ENCODE results near the gene DNHD1.
A peak's percentile ranks its signal among the peaks of the same experiment; 100 is the strongest.

DNHD1 gene, protein sequence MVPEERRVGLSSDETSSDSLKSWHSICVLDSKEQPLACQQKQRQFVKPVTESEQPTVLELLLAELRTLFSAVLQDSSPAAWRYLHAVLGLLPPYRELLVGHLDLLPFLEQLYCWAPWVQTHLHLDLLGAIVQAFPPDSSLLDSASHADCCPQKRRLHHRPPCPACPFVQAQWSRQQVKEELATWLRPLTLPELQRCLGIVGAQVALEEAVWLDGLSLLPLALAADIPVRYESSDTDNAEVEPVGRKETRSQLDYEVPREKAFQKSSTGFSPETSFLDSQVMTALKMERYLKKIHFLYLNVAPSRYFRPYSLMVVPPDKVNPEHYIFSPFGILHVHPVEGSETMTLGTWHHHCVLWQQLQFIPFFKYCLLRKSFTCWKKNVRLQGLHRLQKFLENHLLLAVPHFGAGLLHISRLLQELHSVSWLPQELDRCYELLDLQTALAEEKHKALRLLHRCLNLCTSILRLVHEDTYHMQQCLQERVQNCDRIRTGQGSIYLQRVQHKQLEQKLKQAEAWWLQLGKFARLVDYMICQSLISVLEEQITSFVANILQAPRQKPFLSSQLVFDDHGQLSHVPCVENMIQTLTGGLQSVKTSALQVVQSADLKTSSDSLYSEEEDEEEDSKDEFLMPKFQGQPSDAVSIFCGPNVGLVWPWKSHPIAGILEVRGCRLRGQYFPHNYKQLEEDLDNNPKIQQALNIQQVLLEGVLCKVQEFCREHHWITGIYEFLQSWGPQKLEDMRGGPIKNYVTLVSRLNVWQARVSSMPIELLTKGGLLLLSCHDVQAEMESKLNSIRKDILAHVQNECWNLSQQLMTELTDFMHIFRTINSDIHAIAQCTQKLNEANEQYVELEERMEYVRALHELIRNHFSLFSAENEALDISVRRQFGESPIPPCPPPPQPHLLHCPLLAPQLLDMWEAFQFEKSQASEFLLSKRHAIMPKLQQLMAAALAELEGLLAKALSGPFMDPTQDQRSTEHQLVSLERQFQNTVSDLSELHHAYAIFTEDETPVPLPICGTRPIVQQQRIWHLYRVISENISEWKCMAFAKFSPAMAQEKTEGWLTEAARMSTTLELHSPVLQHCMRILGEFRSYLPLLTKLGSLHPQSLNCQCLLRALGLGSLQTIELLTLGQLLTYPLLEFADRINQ (N-terminal part only)

DNA sequence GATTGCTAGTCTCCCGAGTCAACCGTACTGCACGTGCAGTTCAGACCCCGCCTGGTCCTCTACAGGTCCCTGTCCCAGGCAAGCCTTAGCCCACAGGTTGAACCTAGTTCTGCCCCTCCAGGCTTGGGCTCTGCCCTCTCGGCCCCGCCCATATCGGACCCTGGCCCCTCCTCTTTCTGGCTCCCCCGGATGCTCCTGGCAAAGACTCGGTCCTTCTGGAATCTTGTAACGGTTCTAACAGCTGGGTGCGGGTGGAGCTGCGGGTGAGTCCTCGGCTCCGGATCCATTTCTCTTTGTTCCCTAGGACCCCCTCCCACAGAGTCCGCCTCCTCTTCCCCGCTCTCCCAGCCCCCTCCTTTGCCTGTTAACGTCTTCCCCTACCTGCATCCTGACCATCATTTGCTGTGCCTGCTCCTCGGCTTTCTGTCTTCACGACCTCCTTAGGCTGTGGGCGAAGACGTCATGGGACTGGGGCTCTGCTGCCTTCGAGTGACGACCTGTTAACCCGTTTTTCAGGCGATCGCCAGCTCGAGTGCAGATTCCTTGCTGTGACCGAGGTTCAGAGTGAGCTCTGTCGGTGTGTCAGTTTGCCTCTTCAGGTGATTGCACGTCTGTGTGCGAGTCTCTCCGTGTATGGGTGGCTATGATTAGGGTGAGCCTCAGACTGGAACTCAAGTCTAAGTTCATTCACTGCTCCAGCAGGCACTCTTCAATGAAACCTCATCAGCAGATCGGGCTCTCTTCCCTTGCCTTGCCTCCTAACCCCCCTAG, at the start of gene DNHD1:
DNHD1 (plus strand) TSS at position 212 of the 771 bp plus-strand sequence. CDS start 936 bp downstream, outside the sequence.
- DNase-seq = no peak

DNA sequence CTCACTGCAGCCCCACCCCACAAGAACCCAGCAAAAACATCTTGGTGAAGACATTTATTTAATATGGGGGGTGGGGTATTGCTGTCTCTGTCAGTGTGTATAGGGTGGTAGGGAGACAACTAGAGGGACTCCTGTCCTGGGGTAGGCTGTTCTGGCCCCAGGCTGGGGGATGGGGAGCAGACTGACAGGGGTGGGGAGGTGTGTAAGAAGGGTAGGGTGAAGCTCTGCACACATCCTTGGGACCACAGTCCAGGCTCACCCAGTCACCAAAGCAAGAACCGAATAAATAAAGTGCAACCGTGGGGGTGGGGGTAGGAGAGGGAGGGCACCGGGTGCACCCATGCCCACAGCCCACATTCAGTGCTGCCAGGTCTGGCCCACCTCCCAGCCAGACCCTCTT, 48.5 kb upstream of the DNHD1 start:
- no peak for DNase-seq

DNA sequence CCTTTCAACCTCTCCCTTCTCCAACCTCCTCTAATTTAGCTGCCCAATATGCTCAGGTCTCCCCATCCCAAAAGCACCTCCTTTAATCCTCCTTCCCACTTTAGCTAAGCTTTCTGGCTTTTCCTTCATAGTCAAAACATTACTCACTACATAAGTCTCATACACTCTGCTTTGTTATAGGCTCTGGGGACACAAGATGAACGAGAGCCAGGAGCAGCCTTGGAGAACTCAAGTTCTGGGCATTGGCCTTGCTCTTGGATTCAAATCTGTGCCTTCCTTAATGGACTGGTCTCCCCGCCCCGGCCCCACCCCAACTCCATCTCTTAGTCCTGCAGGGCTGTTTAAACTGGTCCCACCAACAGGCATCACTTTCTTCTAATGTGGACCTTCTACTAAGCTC, 44.9 kb upstream of the DNHD1 start:
- DNase-seq = no peak

DNA sequence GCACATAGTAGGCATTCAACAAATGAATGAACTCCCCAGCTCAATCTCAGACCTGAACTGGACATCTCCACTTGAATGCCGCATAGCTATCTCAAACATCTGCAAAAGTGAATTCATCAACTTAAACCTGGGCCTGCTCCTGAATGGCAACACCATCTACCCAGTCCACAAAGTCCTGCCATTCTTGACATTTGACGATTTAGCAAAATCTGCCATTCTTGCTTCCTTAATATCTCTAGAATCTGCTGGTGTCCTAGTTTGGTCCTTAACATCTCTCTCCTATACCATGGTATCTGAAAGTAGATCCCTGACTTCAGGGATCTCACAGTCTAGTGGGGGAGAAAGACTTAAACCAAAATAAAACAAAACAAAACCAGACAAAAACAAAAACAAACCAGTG, 43.9 kb upstream of the DNHD1 start:
- DNase-seq = no peak

DNA sequence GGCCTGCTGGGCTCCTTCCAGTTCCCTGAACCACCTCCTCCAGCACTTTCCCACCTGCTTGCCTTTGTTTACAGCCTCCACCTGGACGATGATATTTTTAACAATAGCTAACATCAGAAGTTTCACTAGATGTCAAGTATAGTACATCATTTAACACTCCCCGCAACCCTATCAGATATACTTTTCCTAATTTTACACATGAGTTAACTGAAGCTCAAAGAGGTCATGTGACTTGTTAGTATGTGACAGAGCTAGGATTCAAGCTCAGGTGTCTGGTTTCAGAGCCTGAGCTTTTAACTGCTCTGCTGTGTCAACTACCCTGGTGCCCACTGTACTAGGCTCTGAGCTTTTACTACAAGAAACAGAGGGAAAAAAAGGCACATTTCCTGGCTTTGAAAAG, 42.0 kb upstream of the DNHD1 start:
- no peak for DNase-seq

DNA sequence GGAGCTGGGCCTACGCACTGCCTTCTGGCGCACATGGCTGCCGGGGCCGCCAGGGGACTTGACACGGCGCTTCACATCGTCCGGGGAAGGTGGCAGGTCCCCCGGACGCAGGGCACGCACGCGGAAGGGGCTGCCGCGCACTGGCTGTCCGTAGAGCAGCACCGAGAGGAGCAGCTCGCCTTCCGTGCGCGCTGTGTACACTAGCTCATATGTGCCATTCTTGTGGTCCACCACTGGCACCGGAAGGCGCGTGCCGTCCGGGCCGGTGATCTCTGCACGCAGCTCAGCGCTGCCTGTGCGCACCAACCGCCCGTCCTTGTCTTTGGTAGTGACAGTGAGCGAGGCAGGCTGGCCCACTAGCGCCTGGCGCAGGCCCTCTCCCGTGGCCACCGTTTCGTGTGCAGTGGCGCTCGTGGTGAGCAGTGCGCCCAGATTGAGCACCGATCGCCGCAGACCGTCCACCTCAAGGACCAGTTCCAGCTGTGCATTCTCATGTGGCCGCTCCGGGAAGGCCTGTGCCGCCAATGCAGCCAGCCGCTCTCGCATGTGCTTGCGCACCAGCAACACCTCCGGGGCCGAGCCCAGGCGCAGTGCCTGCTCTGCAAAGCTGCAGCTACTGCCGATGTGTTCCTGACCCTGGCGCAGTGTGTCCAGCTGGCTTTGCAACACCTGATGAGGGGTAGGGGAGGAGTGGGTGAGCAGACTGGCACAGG, 40.6 kb upstream of the DNHD1 start:
- no peak for DNase-seq

DNA sequence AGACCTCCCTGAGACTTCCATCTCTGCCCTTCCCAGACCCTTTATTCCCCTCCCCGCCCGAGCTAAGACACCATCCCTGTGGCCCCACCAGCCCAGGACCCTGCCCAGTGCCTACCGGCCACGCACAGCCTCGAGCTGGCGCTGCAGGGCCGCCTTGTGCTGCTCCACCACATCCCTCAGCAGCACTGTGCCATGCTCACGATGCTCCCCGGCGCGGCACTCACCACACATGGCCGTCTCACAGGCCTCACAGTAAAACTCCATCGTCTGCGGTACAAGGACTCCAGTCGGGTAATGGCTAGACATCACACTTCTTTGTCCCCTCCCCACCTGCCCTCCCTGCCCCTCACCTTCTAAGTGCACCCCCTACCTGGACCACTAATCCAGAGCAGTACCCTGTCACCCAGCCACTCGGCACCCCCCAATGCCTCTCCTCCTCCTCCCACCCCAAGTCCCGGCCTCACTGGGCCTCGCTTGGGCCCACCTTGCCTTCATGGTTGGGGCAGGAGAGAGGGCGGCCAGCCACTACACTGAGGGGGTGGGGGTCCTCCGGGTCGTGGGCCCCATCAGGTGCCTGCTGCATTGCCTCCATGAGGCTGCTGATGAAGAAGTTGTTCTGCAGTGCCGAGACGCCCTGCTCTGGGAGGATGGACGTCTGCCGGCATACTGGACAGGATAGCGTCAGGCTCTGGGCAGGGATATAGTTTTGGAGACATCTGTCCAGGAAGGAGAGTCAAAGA, 39.3 kb upstream of the DNHD1 start:
- no peak for DNase-seq

DNA sequence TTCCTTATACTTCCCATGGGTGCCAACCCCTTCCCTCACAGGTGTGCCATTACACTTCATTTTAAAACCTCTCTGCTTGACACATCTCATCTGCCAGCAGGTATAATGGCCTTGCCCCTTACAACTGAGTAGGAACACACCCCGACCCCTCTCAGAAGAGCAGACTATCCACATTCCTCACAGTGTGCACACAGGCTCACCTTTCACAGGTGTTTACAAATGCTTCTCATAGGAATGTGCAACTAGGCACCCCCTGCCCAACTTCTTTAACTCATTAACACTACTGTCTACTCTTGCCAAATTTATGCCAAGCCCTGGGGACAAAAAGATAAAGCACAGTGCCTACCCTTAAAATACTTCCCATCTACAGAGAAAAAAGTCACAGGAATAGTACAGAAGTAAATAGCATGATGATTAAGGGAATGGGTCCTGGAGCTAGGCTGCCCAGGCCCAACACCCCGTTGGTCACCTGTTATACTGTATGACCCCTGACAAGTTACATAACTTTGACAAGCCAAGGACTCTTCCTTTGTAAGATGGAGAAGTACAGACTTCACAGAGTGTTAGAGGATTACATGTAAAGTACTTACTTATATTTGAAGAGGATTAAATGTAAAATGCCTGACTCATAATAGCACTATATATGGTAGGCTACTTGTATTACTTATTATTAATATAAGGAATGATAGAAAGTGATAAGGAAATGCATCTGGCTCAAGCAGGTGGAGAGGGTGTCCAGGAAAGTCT, 38.6 kb upstream of the DNHD1 start:
- DNase-seq = no peak

DNA sequence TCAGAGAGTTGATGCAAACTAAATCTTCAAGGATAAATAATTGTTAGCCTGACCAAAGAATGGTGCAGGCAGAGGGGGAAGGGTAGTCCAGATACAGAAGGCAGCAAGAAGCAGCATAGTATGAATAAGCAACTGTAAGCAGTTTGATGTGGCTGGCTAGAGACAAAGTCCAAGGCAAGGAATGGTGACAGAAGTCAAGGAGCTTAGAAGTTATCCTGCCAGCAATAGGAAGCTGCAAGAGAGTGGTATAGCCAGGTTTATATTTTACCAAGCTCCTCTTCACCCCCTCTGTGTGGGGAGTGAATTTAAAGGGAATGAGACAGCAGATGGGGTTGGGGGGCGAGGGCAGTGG, 38.0 kb upstream of the DNHD1 start:
- DNase-seq = no peak

DNA sequence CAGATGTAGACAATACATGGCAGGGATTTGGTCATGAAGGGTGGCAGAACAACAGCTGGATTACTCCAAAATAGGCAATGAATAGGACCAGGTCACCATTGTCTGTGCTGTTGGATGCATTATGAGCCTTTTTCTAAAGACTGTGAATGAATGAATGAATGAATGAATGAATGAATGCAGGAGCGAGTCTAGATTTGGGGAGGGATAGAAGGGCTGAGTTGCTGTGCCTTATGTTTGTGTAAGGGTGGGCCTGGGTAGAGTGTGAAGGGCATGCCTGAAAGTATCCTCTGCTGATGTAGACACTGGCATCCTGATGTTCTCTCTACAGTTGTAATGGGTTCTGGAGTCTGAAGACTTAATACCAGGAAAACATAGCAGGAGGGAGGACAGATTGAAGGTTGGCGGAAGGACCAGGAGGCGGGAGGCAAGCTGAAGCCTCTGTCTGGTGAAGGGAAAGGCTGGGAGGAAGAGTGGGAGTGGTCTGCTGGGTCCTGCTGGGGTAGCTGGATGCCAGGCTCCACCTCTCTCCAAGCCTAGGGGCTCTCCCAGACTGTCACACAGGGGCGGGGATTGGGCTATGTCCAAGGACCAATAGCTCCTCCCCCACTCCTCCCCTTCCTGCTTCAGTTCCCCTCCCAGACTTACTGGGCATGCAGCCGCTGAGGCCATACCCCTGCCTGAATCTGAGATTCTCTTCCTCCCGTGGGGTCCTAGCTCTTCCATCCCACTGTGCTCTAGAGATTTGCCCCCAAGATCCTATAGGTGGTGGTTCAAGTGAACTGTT, 28.2 kb upstream of the DNHD1 start:
- no peak for DNase-seq

DNA sequence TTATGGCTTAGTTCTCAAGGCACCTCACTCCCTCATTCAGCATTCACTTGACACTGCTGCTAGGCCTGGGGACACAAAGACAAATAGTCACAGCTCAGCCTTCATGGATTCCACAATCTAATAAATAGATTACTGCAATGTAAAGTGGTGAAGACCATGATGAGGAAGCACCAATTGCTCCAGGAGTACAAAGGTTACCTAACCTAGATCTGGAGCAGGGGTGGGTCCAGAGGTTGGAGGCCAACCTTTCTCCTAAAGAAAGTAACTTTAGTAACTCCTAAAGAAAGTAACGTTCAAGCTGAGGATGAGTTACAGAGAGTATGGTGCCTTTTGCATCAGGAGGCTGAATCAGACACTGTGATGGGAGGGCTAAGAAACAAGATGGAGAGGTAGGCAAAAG, 27.5 kb upstream of the DNHD1 start:
- no peak for DNase-seq

DNA sequence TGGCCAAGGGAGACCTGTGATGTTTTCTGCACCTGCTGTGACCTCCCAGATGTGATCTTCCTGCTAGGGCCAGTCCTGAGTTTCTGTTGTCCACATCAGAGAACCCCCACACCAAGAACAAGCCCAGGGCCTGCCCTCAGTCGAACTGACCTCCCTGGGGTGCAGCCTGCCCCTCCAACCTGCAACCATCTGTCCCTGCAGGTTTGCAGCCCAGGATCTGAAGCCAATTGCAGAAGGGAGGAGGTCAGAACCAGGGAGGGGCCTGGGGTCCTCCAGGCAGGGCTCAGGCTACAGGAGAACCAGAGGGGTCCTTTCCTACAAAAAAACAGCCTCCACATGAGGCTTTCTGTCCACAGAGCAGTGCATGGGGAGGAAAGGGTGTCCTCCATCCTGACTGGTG, 24.1 kb upstream of the DNHD1 start:
- DNase-seq = no peak

DNA sequence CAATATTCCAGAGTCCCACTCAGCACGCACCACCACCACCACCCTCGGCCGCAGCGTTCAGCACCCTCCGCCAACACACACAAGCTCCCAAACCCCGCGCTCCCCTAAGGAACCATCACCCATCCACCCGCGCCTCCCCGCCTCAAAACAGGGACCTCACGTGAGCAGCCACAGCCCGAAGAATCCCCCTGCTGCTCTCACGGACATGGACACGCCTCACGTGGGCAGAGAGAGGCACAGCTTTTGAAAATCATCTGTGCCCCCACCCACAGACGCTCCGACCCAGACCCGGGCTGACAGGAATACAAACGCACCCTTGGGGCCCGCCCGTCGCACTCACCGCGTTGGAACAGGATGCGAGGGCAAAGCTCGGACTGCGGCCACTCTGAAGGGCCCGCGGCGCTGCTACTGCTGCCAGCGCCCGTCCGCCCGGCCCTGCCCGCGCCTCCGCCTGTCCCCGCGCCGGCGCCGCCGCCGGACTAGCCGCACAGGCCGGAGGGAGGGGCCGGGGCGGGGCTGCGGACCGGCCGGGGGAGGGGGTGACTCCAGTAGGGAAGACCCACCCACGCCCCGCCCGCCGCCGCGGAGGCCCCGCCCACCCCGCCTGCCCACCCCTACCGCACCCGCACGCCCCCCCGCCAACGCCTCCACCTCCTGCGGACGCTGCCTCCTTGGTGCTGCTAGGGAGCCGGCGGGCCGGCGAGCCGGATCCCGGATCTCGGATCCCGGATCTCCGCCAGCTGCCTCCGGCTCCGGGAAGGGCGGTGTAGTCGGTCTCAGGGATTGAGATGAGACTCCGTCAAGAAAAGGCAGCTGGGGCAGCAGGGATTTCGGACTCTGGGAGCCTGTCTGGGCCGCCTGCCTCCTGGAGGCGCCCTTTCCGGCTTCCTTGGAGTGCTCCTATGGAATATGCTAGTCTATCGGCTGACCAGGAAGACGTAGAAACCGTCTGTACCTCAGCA, 23.3 kb upstream of the DNHD1 start, which contains the start of gene TRIM3:
TRIM3 (minus strand) TSS at position 491 of the 962 bp plus-strand sequence. CDS start 8,246 bp downstream, outside the sequence.
- DNase-seq = peak; percentile 86 to 90

DNA sequence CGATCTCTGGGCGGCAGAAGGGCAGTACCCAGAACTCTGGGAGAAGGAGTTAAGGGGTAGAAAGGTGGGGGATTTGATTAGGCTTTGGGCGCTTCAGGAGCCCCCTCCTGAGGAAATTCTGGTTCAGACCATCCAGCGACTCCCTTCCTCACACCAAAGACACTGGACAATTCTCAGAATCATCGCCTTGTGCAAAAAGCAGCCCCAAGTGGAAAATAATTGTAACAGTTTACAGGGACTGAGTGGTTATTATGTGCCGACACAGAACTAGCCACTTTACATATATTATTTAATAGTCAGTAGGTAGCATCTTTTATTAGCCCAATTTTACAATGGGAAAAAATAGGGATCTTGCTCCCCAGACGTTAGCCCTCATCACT, 22.7 kb upstream of the DNHD1 start:
- DNase-seq = no peak

DNA sequence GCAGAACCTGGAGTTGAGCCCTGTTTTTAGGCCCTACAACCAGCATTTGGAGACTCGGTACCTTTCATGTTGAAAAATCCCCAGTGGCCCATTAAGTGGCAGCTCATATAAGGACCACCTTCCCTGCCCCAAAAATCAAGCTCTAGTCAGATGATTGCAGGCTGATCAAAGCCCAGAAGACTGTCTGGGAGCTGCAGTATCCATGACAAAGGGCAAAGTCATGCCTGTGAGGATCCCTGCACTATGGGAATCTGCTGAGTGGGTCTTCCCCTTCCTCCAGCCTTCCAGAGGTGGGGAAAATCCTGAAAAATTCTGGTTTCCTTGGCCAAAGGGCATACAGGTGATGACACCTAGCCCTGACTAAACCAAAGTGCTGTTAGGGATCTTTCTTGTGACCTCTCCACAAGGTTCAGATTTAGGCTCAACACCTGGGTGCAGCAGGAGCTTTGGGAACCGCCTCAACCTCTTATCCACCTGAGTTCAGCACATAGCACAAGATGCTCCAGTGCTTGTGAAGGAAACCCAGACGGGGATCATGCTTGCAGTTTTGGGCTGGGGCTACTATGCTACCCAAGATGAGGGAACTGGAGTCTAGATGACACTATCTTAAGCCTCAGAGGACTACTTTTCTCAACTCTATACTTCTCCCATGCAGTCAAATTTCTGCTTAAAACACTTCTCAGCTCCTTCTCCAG, 22.1 kb upstream of the DNHD1 start:
- no peak for DNase-seq

DNA sequence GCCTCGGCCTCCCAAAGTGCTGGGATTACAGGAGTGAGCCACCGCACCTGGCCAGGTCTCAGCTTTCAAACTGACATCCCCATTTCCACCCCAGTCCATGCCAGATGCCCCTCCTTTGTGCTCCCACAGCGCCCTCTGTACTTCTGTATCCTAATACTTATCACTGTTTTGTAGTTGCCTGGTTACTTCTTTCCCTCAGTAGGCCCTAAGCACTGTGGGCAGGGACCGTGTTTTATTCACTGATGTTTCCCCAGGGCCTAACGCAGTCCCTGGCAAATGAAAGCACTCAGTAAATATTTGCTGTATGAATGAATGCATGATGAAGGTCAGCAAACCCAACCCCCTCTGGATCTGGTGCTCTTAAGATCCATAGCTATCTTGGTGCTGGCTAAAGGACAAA, 21.1 kb upstream of the DNHD1 start:
- no peak for DNase-seq

DNA sequence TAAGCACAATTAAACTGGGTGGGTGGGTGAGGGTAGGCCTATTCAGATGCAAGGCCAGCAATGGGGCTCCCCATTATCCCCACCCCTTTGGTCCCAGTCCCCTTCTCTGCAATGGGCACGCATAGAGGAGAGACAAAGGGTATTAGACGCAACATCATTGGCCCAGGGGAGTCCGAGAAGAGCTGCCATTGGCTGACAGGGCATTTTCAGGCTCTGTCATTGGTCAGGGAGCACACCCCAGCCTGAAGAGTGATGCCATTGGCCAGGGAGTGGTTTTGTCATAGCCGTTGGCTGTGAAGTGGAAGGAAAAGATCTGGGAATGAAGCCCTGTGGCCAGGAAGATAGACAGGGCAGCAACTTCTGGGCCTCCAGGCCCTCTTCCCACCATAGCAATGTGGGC, 20.5 kb upstream of the DNHD1 start:
- DNase-seq = no peak
